ENCODE measurements around the gene MROH9. TPM values are rescaled to one million over a fixed set of nuclear protein-coding genes. Genes with fewer than 3 reads are reported as not detected.

The MROH9 gene
- total and polyA plus RNA-seq, 2 of the 8 experiments (the other 6 are each of a cell fraction or from before 2014, with no cell fraction given), result not detected

GRCh38 chr1:171075041-171075440 lies 139.7 kb downstream of the MROH9 start:
- Histone ChIP-seq H3K27me3 (replicated peaks in 1 of 4; ENCODE audit: control insufficient read depth in 3 of 4, extremely low read depth in 1 of 4, insufficient read depth in 3 of 4, low read length in 3 of 4) (no peaks in the 10 kb centered on the region), H2BK5ac (ENCODE audit: low read depth, low read length) (no peak overlapping the region), H2BK20ac (ENCODE audit: low read length) (no peak overlapping the region), H3K18ac (ENCODE audit: extremely low read depth, low read length) (no peak overlapping the region), H3K27ac (ENCODE audit: low read depth, low read length) (no peak overlapping the region), H2BK12ac (ENCODE audit: low read depth, low read length) (no peak overlapping the region), H2AFZ (ENCODE audit: low read length) (no peak overlapping the region), H2BK120ac (replicated peaks; ENCODE audit: low read depth, low read length) (no peak overlapping the region), H3K9me3 (ENCODE audit: insufficient read depth in 2 of 2, low read depth in 1 of 2, low read length in 1 of 2) (no peaks in the 10 kb centered on the region), H4K8ac (ENCODE audit: extremely low read depth, insufficient read depth, low read length) (no peak overlapping the region), H2AK5ac (ENCODE audit: low read depth, low read length) (no peak overlapping the region), H4K91ac (replicated peaks; ENCODE audit: insufficient read length, low read length) (no peak overlapping the region), H3K79me2 (ENCODE audit: control insufficient read depth in 1 of 2, insufficient read depth in 2 of 2, low read length in 2 of 2) (no peaks in the 10 kb centered on the region), H4K5ac (ENCODE audit: insufficient read length, low read depth, low read length) (no peak overlapping the region), H3K14ac (ENCODE audit: insufficient read length) (no peak overlapping the region), H3K4me1 (replicated peaks in 1 of 4; ENCODE audit: control insufficient read depth in 3 of 4, insufficient read depth in 4 of 4, low read length in 3 of 4) (no peaks in the 10 kb centered on the region), H3K36me3 (ENCODE audit: control insufficient read depth in 2 of 4, insufficient read depth in 4 of 4, low read length in 3 of 4) (no peaks in the 10 kb centered on the region), H4K20me1 (replicated peaks in 1 of 2; ENCODE audit: control insufficient read depth in 1 of 2, insufficient read depth in 2 of 2, low read length in 2 of 2) (no peaks in the 10 kb centered on the region), H3K23me2 (ENCODE audit: low read depth, low read length) (no peaks in the 10 kb centered on the region), H3K79me1 (ENCODE audit: low read depth, low read length) (no peaks in the 10 kb centered on the region), H3K4me3 (ENCODE audit: extremely low read depth in 1 of 4, insufficient read depth in 2 of 4, low read depth in 3 of 4, low read length in 4 of 4) (no peak overlapping the region), H3K4me2 (ENCODE audit: insufficient read depth in 1 of 2, low read depth in 2 of 2, low read length in 2 of 2) (no peak overlapping the region), H3K4ac (replicated peaks; ENCODE audit: insufficient read length, low read depth, low read length) (no peak overlapping the region), H2BK15ac (ENCODE audit: low read length) (no peak overlapping the region), H3K9ac (replicated peaks in 1 of 4; ENCODE audit: extremely low read depth in 1 of 4, low read depth in 3 of 4, low read length in 3 of 4) (no peak overlapping the region), H3K23ac (ENCODE audit: insufficient read length) (no peak overlapping the region), H3K56ac (replicated peaks; ENCODE audit: insufficient read length, low read depth, low read length) (no peak overlapping the region)
- FAIRE-seq, result no peak
- POLR2A ChIA-PET (ENCODE audit: partially characterized antibody), result no interaction called here
- DNase-seq (ENCODE audit: low read depth in 1 of 2, low spot score in 2 of 2), result no peak
- WGBS, 2 experiments (ENCODE audit: extremely low coverage in 1 of 2, insufficient coverage in 1 of 2, insufficient read length in 1 of 2, insufficient replicate concordance in 2 of 2, low coverage in 1 of 2, low lambda C conversion rate in 2 of 2, missing lambda C conversion rate in 1 of 2), result 90% methylated on average over 3 of the region's 3 CpGs; no CpG with 5 or more reads in 1 of the 2 experiments
- CTCF ChIA-PET (ENCODE audit: partially characterized antibody), result interaction anchor here (1.1 to 1.6 kb wide), 3 partner anchors 15 to 153 kb away, joined by 3 to 5 read pairs (median 4); no protein-coding TSS in a partner anchor
- TF ChIP-seq BACH1 (IDR thresholded peaks at IDR 0.05; ENCODE audit: low read length) (no peak), BRCA1 (IDR thresholded peaks at IDR 0.05; ENCODE audit: low read depth, low read length) (no peak), ASH2L (IDR thresholded peaks at IDR 0.05; ENCODE audit: low read length) (no peak), HDAC2 (IDR thresholded peaks at IDR 0.05; ENCODE audit: borderline replicate concordance in 1 of 2, low read depth in 2 of 2, low read length in 2 of 2) (no peak), RAD21 (IDR thresholded peaks at IDR 0.05 in 1 of 2, conservative IDR thresholded peaks at IDR 0.05 in 1 of 2; ENCODE audit: low read depth in 2 of 2, low read length in 2 of 2) (no peak), SAP30 (IDR thresholded peaks at IDR 0.05; ENCODE audit: insufficient read depth, insufficient replicate concordance, low read length) (no peak), GTF2F1 (IDR thresholded peaks at IDR 0.05; ENCODE audit: borderline replicate concordance, low read depth, low read length) (no peak), JUN (IDR thresholded peaks at IDR 0.05; ENCODE audit: low read depth, low read length) (no peak)
